Measurements from ENCODE around the gene PRR20C. TPM values are rescaled to one million over a fixed set of nuclear protein-coding genes. Genes with fewer than 3 reads are reported as not detected.
"Not testable (repeated sequence)": the region's sequence is repeated elsewhere in the genome, so short reads cannot be mapped to it uniquely, and the experiment has no call there.

The PRR20C gene
- total RNA-seq, result not detected

DNA sequence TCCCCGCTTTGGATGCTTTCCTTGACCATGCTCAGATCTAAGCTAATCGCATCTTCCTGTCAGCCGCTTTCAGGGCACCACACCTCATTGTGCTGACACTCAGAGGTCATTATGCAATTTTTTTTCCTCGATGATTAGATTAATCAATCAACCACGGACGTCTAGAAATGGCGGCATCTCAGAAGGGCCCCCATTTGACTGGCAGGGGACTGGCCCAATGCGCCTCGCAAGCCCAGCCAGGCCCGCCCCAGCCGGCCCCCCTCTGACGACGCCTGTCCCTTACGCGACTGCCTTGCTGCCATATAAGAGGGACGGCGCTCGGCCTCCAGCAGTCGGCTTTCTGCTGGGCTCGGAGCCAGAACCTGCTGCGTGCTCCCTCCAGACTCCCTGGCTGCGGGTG lies at the start of gene PRR20C:
Gene PRR20C (plus strand): TSS at position 301 of the 400 bp plus-strand sequence. CDS start 387 bp downstream, outside the sequence.
- H3K9me3 ChIP-seq; H3K27ac ChIP-seq; H3K36me3 ChIP-seq; H3K4me1 ChIP-seq; DNase-seq; intact Hi-C loops (cut with DNase I); H3K27me3 ChIP-seq; H3K4me3 ChIP-seq: not testable (repeated sequence)
- no CpG with 5 or more reads among the region's 22 CpGs for WGBS, 2 donors

DNA sequence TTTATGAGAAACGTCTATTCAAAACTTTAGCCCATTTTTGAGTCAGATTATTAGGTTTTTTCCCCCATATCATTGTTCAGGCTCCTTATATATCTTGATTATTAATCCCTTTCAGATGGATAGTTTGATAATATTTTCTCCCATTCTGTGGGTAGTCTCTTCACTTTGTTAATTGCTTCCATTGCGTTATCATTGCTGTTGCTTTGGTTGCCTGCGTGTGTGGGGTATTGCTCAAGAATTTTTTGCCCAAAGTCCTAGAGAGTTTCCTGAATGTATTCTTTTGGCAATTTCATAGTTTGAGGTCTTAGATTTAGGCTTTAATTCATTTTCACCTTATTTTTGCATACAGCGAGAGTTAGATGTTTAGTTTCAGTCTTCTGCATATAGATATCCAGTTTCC lies 38.9 kb upstream of the PRR20C start:
- no peak for TF ChIP-seq POLR2A (IDR thresholded peaks at IDR 0.05)
- TF ChIP-seq, protein P1, sequence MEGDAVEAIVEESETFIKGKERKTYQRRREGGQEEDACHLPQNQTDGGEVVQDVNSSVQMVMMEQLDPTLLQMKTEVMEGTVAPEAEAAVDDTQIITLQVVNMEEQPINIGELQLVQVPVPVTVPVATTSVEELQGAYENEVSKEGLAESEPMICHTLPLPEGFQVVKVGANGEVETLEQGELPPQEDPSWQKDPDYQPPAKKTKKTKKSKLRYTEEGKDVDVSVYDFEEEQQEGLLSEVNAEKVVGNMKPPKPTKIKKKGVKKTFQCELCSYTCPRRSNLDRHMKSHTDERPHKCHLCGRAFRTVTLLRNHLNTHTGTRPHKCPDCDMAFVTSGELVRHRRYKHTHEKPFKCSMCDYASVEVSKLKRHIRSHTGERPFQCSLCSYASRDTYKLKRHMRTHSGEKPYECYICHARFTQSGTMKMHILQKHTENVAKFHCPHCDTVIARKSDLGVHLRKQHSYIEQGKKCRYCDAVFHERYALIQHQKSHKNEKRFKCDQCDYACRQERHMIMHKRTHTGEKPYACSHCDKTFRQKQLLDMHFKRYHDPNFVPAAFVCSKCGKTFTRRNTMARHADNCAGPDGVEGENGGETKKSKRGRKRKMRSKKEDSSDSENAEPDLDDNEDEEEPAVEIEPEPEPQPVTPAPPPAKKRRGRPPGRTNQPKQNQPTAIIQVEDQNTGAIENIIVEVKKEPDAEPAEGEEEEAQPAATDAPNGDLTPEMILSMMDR (IDR thresholded peaks at IDR 0.05), result no peak
- H3K4me3 ChIP-seq, result no peak overlapping the region
- no peaks in the 10 kb centered on the region for H3K36me3 ChIP-seq
- DNase-seq, result no peak
- no peaks in the 10 kb centered on the region for H3K4me1 ChIP-seq
- no peaks in the 10 kb centered on the region for H3K27me3 ChIP-seq
- H3K27ac ChIP-seq, result no peak overlapping the region
- no peaks in the 10 kb centered on the region for H3K9me3 ChIP-seq
- 86 to 89% methylated on average over 4 of the region's 4 CpGs for WGBS, 2 donors
- intact Hi-C loops (cut with DNase I), result no loop called here

DNA sequence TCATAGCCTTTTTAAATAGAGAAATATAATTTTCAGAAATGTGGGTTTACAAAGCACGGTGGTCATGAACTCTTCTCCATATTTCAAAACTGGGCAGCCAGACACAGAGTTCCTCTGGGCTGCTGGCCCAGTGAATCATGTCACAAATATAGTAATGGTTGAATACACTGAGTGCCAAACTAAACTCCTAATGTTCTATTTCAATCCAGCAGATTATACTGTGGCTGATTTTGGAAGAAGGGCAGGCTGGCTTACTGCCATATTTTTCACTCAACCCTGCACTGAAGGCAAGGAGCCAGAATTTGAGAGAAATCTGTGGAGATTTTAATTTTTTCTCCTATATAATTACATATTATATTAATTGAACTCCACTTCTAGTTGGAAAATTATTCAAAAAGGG lies 30.2 kb upstream of the PRR20C start:
- WGBS, 2 donors, result 20 to 21% methylated on average over 1 of the region's 1 CpG
- Histone ChIP-seq H3K27me3 (no peaks in the 10 kb centered on the region), H3K36me3 (no peaks in the 10 kb centered on the region), H3K9me3 (no peaks in the 10 kb centered on the region), H3K27ac (no peak overlapping the region), H3K4me3 (no peak overlapping the region), H3K4me1 (no peaks in the 10 kb centered on the region)
- intact Hi-C loops (cut with DNase I), result no loop called here
- no peak for DNase-seq
- TF ChIP-seq, protein P1 (IDR thresholded peaks at IDR 0.05), result no peak
- TF ChIP-seq POLR2A (IDR thresholded peaks at IDR 0.05), result no peak

DNA sequence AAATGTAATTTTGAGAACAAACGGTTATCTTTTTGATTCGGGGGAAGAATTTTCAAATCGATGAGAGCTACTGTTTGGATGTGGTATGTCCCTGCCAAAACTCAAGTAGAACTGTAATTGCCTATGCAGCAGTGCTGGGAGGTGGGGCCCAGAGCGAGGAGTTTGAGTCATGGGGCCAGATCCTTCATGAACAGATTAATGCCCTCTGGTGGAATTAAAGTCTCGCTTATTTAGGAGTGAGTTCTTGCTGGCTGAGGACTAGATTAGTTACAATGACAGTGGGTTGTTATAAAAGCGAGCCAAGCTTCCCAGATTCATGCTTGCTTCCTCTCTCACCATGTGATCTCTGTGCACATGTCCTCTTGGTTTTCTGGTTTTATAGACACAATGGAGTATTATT lies 25.0 kb upstream of the PRR20C start:
- TF ChIP-seq POLR2A (IDR thresholded peaks at IDR 0.05), result no peak
- TF ChIP-seq, protein P1 (IDR thresholded peaks at IDR 0.05), result no peak
- H3K27ac ChIP-seq, result no peak overlapping the region
- intact Hi-C loops (cut with DNase I), result no loop called here
- H3K4me1 ChIP-seq, result no peaks in the 10 kb centered on the region
- no peaks in the 10 kb centered on the region for H3K27me3 ChIP-seq
- no peaks in the 10 kb centered on the region for H3K9me3 ChIP-seq
- no peak for DNase-seq
- WGBS, 2 donors, result 79 to 83% methylated on average over 5 to 6 of the region's 6 CpGs
- H3K4me3 ChIP-seq, result no peak overlapping the region
- no peaks in the 10 kb centered on the region for H3K36me3 ChIP-seq

DNA sequence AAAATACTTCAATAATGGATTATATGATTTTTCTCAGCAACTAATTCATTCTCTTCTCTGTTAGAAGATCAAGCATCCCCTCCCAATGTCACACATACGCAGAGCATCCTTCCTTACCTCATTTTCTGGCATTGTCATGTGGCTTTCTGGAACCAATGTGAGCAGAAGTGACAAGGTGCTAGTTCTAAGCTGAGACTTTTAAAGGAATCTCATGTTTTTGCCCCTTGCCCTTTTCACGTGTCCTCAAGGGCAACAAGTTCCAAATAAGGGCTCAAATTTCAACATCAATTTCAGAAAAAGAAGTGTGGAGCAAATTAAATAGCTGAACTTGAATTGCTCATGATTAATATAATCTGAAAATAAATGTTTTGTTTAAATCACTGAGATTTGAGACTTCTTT lies 17.8 kb upstream of the PRR20C start:
- H3K4me3 ChIP-seq, result no peak overlapping the region
- DNase-seq, result no peak
- H3K27me3 ChIP-seq, result no peaks in the 10 kb centered on the region
- TF ChIP-seq, protein P1 (IDR thresholded peaks at IDR 0.05), result no peak
- TF ChIP-seq POLR2A (IDR thresholded peaks at IDR 0.05), result no peak
- no peaks in the 10 kb centered on the region for H3K36me3 ChIP-seq
- no peak overlapping the region for H3K27ac ChIP-seq
- WGBS, 2 donors, result 44 to 62% methylated on average over 2 of the region's 2 CpGs
- H3K4me1 ChIP-seq, result no peaks in the 10 kb centered on the region
- intact Hi-C loops (cut with DNase I), result no loop called here
- no peaks in the 10 kb centered on the region for H3K9me3 ChIP-seq

DNA sequence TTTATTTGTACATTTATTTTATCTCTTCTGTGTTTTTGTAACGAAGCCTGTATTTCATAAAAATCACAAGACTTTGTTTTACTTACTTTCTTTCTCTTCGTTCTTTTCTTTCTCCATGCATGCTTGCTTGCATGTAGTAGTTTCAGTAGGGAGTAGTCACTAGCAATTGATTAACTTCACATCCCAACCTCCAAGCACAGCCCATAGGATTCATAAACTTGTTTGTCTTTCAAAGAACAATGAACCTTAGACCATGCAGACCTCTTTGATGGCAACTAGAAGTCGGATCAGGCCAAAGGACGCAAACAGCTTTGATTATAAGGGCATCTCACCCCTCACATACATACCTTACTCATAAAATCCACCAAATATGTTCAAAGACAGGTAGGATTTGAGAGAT lies 16.3 kb upstream of the PRR20C start:
- TF ChIP-seq, protein P1 (IDR thresholded peaks at IDR 0.05), result no peak
- TF ChIP-seq POLR2A (IDR thresholded peaks at IDR 0.05), result no peak

More for the DNA sequence above, 16.3 kb upstream of the PRR20C start:
- Histone ChIP-seq H3K27me3 (no peaks in the 10 kb centered on the region), H3K4me1 (no peaks in the 10 kb centered on the region), H3K36me3 (no peaks in the 10 kb centered on the region), H3K4me3 (no peak overlapping the region), H3K9me3 (no peaks in the 10 kb centered on the region), H3K27ac (no peak overlapping the region)
- intact Hi-C loops (cut with DNase I), result no loop called here
- 50 to 62% methylated on average over 4 of the region's 4 CpGs for WGBS, 2 donors
- DNase-seq, result no peak
